IgD-negative memory B cell (primary cell): ENCODE data around the gene TEX29. TPM values are rescaled to one million over a fixed set of nuclear protein-coding genes. Genes with fewer than 3 reads are reported as not detected.

Source experiments
- H3K27ac Mint-ChIP-seq, 3 donors: one replicate each; pipeline ENCODE4 v1.8.0; 2020 to 2022; ENCODE audit warnings: mild to moderate bottlenecking in 3 of 3, mixed read lengths in 3 of 3, moderate library complexity in 1 of 3
- H3K27me3 Mint-ChIP-seq: one replicate; pipeline ENCODE4 v1.8.0; 2021; ENCODE audit warnings: mixed read lengths
- H3K36me3 Mint-ChIP-seq: one replicate; pipeline ENCODE4 v1.8.0; 2020; ENCODE audit warnings: mild to moderate bottlenecking, mixed read lengths
- H3K4me1 Mint-ChIP-seq, 3 donors: one replicate each; pipeline ENCODE4 v1.8.0; 2020 to 2022; ENCODE audit warnings: mixed read lengths in 3 of 3, mild to moderate bottlenecking in 1 of 3
- H3K4me3 Mint-ChIP-seq, 4 donors: one replicate each; pipeline ENCODE4 v1.8.0; 2020 to 2022; ENCODE audit warnings: mild to moderate bottlenecking in 4 of 4, mixed read lengths in 4 of 4, moderate library complexity in 3 of 4
- H3K9me3 Mint-ChIP-seq, 3 donors: one replicate each; pipeline ENCODE4 v1.8.0; 2020 to 2021; ENCODE audit warnings: mixed read lengths in 3 of 3, mild to moderate bottlenecking in 1 of 3
- polyA plus RNA-seq: library from polyadenylated mRNA; unstranded; fragments of 300-500 nt; fragmentation: Illumina TruSeq; gene quantifications from one replicate; pipeline ENCODE4 v1.2.3, GENCODE V29; 2021

Gene TEX29
- polyA plus RNA-seq = not detected

DNA sequence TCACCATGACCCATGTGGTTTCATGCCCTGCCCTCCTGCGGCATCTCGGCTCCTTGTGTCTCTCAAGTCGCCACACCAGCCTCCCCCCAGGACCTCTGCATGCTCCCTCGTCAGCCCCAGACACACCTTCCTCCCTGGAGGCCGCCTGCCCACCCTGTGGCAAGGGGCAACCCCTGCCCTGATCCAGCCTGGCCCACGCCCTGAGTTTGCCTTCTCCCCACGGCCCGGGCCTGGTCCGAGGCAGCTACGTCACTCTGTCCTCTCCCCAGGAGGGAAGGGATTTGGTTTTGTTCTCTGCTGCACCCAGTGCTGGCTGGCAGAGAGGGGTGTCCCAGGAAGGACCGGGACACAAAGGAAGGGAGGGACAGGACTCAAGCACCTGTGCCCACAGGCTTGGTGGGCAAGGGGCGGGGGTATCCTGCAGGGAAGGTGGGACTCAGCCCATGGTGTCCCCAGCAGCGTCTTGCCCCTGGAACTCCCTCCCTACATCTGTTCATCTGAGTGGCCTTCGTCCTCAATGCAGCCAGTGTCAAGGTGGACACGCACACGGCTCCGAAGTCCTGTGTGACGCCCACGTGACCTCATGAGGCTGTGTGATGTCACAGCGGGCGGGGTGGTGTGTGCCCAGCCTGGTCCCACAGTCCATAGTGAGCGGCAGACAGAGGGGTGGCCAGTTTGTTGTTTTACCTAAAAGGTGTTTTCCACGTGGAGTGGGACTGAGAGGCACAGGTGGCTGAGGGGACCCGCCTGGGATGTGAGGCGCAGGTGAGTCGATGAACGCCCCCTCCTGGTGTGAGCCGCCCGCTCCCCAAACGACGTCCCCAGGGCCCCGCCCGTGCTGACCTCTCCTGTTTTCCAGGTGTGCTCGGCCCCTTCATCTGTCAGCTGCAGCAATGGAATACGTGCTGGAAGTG, at the start of gene TEX29:
Gene TEX29 (plus strand): TSS at position 645 of the 914 bp plus-strand sequence. CDS start 249 bp downstream, at position 894.
- peak within 1 kb of the TSS in 1 of 3 donors; percentile 23 for H3K27ac Mint-ChIP-seq

DNA sequence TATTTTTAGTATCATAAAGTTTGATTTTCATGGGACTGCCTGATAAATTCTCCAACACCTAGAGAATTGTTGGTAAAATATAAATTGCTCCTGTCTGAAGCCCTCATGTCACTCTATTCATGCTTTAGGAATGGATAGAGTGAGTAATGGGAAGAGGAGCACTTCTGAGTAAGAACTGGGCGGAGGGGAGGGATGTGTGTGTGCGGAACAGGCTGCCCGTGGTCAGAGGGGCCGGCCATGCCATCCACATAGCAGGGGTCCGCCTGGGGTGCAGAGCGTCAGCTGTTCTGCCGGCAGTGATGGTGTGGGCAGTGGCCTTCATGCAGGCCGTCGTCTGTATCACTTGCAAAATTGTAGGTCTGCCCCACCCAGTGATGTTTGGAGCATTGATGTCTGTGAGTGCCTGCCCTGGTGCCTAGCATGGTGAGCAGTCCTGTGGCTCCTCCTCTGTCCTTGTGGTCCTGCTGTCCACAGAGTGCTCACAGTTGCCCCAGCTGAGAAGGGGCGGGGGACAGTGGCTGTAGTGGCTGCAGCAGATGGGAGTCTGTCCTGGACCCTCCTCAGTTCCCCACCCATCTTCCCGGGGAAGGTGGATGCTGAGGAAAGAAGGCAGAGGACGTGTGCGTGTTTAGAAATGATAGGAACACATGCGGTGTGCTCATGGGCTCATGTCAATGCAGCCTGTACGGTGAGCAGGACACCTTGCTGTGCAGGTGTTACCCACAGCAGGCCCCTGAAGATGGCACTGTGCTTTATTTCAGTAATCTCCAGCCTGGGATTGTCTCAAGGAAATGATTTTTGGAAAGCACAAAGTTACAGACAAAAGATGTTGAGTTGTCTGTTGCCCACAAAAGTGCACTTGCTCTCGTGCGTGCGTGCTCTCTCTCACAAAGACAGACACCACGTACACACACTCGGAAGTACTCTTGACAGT, 49.4 kb upstream of the TEX29 start:
- Mint-ChIP-seq H3K27ac (no peak overlapping the region), H3K36me3 (no peaks in the 10 kb centered on the region), H3K9me3 (no peaks in the 10 kb centered on the region), H3K4me1 (peaks cover 0 to 2% (median 0%) of the 10 kb centered on the region in 3 donors), H3K4me3 (no peak overlapping the region), H3K27me3 (no peaks in the 10 kb centered on the region)

More for the DNA sequence above, at the start of gene TEX29:
- H3K4me3 Mint-ChIP-seq = peak within 1 kb of the TSS in 2 of 4 donors; percentile 56 to 68
- no peaks in the 10 kb centered on the region for H3K9me3 Mint-ChIP-seq
- peaks cover 10% of the 10 kb centered on the region for H3K36me3 Mint-ChIP-seq
- no peaks in the 10 kb centered on the region for H3K4me1 Mint-ChIP-seq
- no peaks in the 10 kb centered on the region for H3K27me3 Mint-ChIP-seq

DNA sequence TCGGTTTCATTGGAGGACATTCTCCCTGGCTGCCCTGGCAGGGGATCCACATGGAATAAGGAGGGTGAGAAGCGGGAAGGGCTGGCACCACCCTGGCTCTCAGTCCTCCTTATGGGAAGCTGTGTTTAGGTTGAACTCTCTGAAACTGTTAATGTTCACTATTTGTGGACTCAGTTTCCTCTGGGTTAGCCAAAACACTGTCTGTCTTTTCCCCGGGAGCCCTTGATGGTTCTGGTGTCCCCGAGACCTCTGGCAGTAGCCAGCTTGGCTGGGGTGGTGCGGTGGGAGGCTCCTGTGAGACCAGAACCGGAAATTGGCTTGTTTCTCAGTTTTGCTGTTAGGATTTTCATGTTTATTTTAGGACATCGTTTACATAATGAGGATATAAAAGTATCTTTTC, 48.3 kb upstream of the TEX29 start:
- H3K4me1 Mint-ChIP-seq = peaks cover 0 to 2% (median 0%) of the 10 kb centered on the region in 3 donors
- H3K27ac Mint-ChIP-seq = no peak overlapping the region
- no peaks in the 10 kb centered on the region for H3K27me3 Mint-ChIP-seq
- no peak overlapping the region for H3K4me3 Mint-ChIP-seq
- no peaks in the 10 kb centered on the region for H3K9me3 Mint-ChIP-seq
- H3K36me3 Mint-ChIP-seq = no peaks in the 10 kb centered on the region

DNA sequence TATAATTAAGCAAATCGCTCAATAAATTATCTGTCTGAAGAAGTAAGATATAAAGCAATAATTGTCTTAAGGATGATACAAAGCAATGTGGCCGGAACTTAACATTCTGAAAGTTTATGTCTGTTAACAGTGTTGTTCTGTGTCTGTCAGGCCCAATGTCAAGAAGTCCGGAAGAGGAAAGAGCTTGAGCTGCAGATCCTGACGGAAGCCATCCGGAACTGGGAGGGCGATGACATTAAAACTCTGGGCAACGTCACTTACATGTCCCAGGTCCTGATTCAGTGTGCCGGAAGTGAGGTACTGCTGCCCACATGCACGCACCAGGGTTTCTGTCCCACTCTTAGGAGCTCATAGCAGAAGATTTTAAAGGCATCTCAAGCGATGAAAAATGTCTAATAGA, 45.1 kb upstream of the TEX29 start:
- Mint-ChIP-seq H3K27ac (no peak overlapping the region), H3K27me3 (no peaks in the 10 kb centered on the region), H3K4me1 (peaks cover 0 to 2% (median 0%) of the 10 kb centered on the region in 3 donors), H3K9me3 (no peaks in the 10 kb centered on the region), H3K4me3 (no peak overlapping the region), H3K36me3 (no peaks in the 10 kb centered on the region)

DNA sequence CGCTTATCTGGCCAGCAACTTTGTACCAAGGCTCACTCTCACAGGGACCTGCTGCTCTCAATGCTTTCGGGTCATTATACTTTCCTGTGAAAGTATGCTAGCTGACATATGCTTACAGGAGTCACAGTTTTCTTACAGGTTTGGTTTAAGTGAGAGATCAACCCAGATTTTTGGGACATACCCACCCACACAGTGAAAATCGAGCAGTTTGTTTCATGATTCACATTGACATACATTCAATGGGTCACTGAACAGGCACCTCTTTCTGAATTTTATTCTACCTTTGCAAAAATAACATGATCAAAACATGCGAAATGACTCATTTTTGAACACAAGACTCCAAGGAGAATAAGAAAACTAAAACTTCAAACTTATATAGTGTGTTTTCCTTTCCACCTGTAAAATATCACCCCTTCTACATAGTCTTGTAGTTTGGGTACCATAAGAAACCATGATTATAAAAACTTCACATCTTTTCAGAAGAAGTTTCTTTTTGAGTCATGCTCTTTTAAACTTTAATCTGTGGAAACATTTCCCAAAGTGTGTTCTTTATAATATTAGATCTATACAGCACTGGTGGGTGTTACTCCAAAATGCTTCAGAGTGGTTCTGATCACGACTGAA, 44.3 kb upstream of the TEX29 start:
- Mint-ChIP-seq H3K4me1 (peaks cover 0 to 2% (median 0%) of the 10 kb centered on the region in 3 donors), H3K27ac (no peak overlapping the region), H3K4me3 (no peak overlapping the region), H3K36me3 (peaks cover 3% of the 10 kb centered on the region), H3K9me3 (no peaks in the 10 kb centered on the region), H3K27me3 (no peaks in the 10 kb centered on the region)

DNA sequence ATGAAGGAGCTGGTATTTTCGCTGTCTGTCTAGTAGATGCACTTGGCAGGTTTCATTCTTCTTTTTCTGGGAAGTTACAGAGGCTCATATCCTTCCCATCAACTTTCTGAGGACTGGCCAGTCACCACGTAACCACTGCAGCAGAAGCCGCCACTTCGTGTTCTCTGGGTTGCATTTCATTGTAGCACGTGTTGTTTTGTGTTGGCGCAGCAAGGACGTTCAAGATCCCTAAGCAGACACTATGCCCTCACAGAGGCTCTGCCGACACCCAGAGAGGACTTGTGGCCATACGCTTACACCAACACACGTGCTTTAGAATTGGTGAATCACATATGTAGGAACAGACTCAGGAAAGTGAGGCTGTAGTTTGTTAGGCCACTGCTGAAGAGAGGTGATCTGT, 42.2 kb upstream of the TEX29 start:
- no peaks in the 10 kb centered on the region for H3K4me1 Mint-ChIP-seq
- no peaks in the 10 kb centered on the region for H3K9me3 Mint-ChIP-seq
- no peak overlapping the region for H3K4me3 Mint-ChIP-seq
- peaks cover 3% of the 10 kb centered on the region for H3K36me3 Mint-ChIP-seq
- H3K27me3 Mint-ChIP-seq = no peaks in the 10 kb centered on the region
- peak overlapping the region in 1 of 3 donors; percentile 32 for H3K27ac Mint-ChIP-seq

DNA sequence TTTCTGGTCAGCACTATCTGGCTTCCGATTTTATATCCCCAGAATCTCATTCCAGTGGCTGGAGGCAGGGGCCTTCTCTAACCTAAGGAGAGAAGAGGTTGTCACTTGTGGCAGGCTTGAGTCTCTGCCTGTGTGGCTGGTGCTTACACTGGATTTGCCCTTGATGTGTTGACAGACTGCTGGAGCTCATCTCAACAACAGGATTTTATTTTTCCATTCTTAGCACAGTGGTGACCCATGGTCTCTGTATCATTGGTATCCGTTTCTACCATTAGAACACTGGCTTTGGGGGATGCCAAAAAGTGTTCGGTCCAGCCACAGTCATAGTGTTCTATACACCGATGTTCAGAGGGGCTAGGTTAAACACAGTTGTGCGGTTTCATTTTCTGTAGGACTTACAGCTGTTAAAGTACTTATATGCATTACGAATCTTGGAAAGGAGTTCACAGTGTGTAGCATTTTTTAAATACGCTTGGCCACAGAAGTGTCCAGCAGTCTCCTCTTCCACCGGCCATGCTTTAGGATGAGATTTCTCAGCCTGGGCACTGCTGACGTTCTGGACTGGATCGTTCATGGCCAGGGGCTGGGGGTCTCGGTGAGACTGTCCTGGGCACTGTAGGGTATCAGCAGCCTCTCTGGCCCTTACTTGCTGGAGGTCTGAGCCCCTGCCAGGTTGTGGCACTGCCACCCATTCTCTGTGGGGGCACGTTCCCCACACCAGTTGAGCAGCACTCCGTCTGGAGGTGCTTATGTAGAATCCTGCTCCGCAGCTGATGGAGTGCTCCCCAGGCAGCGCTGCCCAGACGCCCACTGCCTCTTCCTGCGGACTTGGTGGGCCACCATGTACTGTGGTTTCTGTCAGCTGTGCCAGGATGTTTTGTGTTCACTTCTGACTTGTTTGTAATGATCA, 41.4 kb upstream of the TEX29 start:
- H3K4me1 Mint-ChIP-seq = peaks cover 0 to 3% (median 0%) of the 10 kb centered on the region in 3 donors
- no peaks in the 10 kb centered on the region for H3K27me3 Mint-ChIP-seq
- no peaks in the 10 kb centered on the region for H3K9me3 Mint-ChIP-seq
- peak overlapping the region in 1 of 3 donors; percentile 32 for H3K27ac Mint-ChIP-seq
- H3K36me3 Mint-ChIP-seq = peaks cover 3% of the 10 kb centered on the region
- H3K4me3 Mint-ChIP-seq = no peak overlapping the region

DNA sequence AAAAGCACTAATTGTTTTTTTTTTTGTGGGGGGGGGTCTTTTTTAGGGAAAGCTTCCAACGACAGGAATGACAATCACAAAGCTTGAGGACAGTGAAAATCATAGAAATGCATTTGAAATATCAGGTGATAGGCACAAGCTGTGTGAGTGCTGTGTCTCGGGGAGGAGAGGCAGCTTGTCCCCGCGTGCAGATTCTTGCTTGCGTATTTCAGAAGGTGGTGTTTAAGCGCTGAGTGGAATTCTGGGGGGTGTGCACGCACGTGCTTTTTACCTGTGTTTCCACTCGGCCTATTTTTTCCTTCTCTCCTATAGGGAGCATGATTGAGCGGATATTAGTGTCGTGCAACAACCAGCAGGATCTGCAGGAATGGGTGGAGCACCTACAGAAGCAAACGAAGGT, 40.2 kb upstream of the TEX29 start:
- H3K4me3 Mint-ChIP-seq = no peak overlapping the region
- H3K9me3 Mint-ChIP-seq = no peaks in the 10 kb centered on the region
- H3K36me3 Mint-ChIP-seq = peaks cover 6% of the 10 kb centered on the region
- peak overlapping the region in 1 of 3 donors; percentile 56 for H3K27ac Mint-ChIP-seq
- H3K4me1 Mint-ChIP-seq = peaks cover 0 to 3% (median 0%) of the 10 kb centered on the region in 3 donors
- no peaks in the 10 kb centered on the region for H3K27me3 Mint-ChIP-seq

DNA sequence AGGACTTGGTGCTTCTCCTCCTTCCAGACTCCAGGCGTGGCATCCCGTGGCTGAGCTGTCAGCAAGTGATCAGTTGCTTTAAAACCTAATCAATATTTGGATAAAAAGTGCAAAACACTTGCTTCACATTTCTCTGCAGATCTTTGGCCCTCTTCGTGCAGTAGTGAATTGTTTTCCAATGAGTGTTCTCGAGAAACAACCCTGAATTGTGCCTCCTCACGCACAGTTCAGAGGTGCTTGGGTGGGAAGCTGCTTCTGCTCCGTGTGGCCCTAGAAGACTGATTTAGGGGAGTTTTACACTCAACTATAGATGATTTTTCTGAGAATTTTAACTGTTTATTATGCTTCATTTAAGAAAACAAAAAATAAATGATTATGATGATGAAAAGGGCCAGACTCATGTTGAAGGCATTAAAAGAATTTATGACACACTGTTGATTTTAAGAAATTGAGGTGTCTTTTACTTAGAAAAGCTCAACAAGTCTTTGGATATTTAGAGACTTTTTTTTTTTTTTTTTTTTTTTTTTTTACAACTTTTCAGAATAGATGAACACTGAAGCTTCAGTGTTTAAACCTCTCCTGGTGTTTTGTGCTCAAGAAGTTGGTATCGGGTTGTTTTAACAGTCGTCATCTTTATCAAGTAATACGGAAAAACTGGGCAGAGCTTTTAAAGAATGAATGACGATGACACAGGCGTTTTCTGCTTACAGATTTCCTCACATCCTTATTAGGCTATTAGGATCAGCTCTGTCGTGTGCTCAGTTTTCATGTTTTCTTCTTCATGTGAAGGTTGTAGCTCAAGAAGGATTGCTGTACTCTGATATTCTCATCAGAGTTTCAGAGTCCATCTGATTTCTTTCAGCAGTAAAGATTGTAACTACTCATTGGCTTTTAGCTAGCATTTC, 39.5 kb upstream of the TEX29 start:
- H3K36me3 Mint-ChIP-seq = peaks cover 6% of the 10 kb centered on the region
- H3K27ac Mint-ChIP-seq = peak overlapping the region in 1 of 3 donors; percentile 67
- H3K4me3 Mint-ChIP-seq = no peak overlapping the region
- H3K27me3 Mint-ChIP-seq = no peaks in the 10 kb centered on the region
- no peaks in the 10 kb centered on the region for H3K9me3 Mint-ChIP-seq
- H3K4me1 Mint-ChIP-seq = peaks cover 0 to 3% (median 0%) of the 10 kb centered on the region in 3 donors

DNA sequence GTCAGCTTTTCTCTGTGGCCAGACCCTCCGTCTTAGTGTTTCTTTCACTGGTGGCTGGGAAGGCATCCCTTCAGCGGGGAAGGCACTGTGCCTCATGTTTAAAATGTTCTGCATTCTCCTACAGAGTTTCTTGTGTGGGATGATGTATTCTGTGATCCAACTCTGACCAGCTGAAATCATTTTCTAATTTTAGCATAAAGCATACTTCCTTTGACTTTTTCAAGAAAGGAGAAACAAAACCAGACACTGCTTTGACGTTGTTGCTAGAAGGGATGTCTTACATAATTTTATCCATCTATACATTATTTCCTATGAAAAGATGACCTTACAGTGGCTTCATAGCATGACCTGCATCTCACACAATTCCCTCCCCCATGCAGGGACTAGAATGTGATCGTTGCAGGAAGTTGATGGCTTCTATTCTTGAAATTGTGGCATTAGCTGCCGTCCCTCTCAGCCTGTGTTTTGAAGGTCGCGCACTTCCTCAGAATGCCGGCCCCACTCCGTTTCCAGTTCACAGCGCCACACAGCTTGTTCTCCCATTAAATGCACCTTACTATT, 38.6 kb upstream of the TEX29 start:
- H3K4me3 Mint-ChIP-seq = no peak overlapping the region
- peaks cover 8% of the 10 kb centered on the region for H3K36me3 Mint-ChIP-seq
- H3K4me1 Mint-ChIP-seq = peaks cover 0 to 3% (median 0%) of the 10 kb centered on the region in 3 donors
- no peak overlapping the region for H3K27ac Mint-ChIP-seq
- H3K27me3 Mint-ChIP-seq = no peaks in the 10 kb centered on the region
- no peaks in the 10 kb centered on the region for H3K9me3 Mint-ChIP-seq

DNA sequence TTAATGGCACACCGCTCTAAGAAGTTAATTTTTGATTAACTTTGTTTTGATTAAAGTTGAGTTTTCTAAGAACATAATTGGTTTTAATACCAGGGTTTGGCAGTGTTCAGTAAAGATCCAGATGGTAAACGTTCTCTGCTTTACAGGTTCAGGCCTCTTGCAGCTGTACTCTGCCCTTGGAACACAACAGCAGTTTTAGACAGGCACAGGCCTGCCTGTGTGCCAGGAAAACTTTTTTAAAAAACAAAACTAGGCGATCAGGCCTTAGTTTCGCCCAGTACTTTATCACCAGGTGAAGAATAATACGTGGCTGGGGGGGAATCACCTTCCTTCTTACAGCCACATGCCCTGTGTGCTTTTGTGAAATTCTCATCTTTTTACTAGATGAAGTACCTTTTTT, 38.0 kb upstream of the TEX29 start:
- H3K4me1 Mint-ChIP-seq = peaks cover 0 to 3% (median 0%) of the 10 kb centered on the region in 3 donors
- no peak overlapping the region for H3K27ac Mint-ChIP-seq
- no peak overlapping the region for H3K4me3 Mint-ChIP-seq
- peaks cover 8% of the 10 kb centered on the region for H3K36me3 Mint-ChIP-seq
- H3K27me3 Mint-ChIP-seq = no peaks in the 10 kb centered on the region
- H3K9me3 Mint-ChIP-seq = no peaks in the 10 kb centered on the region

DNA sequence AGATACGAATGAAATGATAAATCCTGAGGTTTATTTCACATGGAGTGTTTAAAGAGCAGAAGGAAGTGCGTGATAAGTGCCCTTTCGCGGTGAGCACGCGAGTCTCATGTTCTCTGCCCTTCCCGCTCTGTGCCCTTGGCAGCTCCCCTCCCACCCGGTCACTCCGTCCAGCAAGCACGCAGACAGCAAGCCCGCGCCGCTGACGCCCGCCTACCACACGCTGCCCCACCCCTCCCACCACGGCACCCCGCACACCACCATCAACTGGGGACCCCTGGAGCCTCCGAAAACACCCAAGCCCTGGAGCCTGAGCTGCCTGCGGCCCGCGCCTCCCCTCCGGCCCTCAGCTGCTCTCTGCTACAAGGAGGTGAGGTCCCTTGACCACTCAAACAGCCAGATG, 37.4 kb upstream of the TEX29 start:
- Mint-ChIP-seq H3K27ac (no peak overlapping the region), H3K4me3 (no peak overlapping the region), H3K4me1 (peaks cover 0 to 3% (median 0%) of the 10 kb centered on the region in 3 donors), H3K36me3 (peaks cover 8% of the 10 kb centered on the region), H3K27me3 (no peaks in the 10 kb centered on the region), H3K9me3 (no peaks in the 10 kb centered on the region)

DNA sequence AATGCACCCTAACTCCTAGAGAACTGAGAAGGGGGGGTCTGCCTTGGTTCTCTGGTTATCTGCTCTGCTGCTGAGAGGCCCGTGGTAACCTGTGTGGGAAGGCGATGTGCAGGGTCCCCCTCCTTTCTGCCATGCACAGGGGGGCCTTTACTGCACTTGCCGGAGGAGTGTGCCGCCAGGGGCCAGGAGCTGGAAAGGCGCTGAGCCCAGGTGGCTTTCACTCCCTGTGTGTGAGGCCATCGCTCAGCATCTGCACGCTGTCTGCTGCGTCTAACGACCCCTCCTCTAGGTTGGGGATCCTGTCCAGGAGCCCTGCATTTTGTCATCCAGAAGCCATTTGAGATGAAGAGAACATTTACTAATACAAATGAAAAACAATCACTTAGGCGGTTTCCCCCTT, 37.0 kb upstream of the TEX29 start:
- peaks cover 8% of the 10 kb centered on the region for H3K36me3 Mint-ChIP-seq

More for the DNA sequence above, 37.0 kb upstream of the TEX29 start:
- Mint-ChIP-seq H3K9me3 (no peaks in the 10 kb centered on the region), H3K4me3 (no peak overlapping the region), H3K27me3 (no peaks in the 10 kb centered on the region), H3K27ac (peak overlapping the region in 1 of 3 donors; percentile 59), H3K4me1 (peaks cover 0 to 3% (median 0%) of the 10 kb centered on the region in 3 donors)
